GM12874 (cell line): ENCODE results near the gene KRT86.

Experiments used
- CTCF ChIP-seq: IDR thresholded peaks from 2 replicates; pipeline ENCODE4 v1.5.1; 2011; ENCODE audit warnings: low read depth, mild to moderate bottlenecking, control low read depth, low read length, moderate library complexity; ENCODE audit not compliant: insufficient read depth

Gene KRT86

DNA sequence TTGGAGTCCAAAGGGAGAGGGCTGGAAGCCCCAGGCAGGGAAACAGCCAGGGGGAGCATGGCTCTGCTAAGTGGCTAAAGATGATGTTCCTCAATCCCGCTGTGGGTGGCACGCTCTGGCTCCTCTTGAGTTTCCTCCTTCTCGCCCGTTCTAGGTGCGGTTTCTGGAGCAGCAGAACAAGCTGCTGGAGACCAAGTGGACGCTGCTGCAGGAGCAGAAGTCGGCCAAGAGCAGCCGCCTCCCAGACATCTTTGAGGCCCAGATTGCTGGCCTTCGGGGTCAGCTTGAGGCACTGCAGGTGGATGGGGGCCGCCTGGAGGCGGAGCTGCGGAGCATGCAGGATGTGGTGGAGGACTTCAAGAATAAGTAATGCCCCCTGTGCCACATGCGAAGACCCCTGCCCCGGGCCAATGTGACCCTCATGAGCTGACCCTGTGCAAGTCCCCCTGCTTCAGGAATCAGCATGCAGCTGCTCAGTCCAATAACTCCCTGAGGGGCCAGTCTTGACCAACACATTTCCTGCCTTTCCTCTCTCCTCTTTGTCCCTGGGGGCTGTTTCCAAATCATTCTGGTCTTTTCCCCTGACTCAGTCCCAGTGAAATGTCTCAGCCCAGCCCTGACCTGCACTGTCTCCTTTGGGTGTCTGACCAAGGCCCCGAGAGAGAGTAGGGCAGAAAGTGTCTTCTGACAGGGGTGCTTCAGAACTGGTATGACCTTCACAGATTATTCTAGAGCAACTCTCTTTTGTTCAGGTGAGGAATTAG lies 39.3 kb upstream of the KRT86 start:
- no peak for TF ChIP-seq CTCF

GRCh38 chr12:52235822-52236361 lies 38.6 kb upstream of the KRT86 start:
- TF ChIP-seq CTCF = no peak

DNA sequence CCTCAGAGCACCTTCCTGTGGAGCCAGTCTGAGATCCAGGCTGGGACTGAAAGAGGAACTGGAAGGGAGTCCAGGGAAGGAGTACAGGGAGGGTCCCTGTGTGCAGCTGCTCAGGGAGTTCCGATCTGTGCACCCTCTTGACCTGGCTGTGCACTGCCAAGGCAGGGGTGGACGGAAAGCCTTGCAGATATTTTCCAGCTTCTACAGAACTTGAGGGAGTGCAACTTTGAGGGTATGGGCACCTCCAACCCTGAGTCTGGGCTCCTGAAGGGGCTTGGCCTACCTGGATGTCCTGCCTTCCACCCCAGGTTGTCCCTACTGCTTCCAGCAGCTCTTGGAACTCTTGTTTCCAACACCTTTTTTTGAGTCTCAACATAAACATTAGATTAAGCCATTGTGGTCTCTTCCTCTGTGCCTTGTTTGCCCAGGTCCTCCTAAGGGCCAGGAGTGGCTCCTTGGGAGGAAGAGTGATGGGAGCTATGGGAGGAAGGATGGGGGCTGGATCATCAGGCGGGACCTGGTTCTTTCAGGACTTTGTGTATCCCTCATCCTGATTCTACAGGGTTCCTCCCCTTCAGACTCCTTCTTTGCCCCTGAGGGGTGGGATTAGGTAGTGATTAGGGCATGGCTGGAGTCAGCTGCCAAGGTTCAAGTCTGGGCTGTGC lies 37.9 kb upstream of the KRT86 start:
- TF ChIP-seq CTCF = no peak

- no peak for TF ChIP-seq CTCF
Observed at GRCh38 chr12:52238207-52238840, 36.1 kb upstream of the KRT86 start.

DNA sequence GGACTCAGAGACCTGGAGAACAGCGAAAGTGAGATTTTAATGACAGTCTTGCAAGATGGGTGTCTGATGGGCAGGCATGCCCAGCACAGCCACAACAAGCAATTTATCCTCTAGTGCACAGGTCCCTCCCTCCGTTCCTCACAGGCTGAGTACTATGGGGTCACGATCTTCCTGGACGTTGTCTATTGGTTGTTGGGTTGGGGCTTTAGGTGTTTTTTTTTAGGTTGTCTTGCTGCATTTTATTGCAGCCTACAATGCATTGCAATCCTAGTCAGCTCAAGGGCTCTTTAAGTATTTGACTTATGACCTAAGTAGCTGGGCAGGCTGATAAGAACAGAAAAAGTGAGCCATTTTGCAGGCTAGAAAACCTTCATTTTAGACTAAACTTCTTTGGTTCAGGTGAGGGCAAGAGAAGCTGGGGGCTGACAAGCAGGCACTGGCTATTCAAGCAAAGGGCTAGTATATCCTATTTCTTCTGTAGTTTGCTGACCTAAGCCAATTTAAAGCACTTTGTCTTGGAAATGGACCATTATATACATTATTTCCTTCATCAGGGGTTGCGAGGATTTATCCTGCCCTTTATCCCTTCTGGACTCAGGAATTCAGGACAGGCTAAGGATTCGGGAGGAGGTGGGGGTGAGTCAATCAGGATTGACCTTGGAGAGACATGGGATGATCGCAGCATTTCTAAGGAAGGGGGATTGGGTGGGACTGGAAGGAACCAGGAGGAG lies 35.4 kb upstream of the KRT86 start:
- no peak for TF ChIP-seq CTCF

DNA sequence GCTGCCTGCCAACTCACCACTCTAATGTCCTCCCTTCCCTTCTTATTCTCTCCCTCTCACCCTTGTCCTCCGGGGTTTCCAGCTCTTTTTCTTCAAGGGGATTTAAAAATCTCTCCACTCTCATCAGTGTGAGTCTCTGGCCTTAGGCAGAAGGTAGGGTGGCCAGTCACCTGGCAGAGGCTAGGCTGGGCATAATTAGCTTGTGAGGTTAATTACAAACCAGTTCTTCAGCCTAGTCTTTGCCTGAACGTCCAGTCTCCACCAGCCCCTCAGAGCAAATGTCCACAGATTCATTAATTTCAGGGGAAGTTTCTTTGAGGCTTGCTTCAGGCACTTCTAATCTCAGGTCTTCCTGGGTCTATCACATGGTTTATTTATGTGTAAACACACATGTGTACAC lies 34.7 kb upstream of the KRT86 start:
- TF ChIP-seq CTCF = no peak
